Spleen (tissue), 7 donors: ENCODE data around the gene CCL18.
"Not testable (repeated sequence)": the region's sequence is repeated elsewhere in the genome, so short reads cannot be mapped to it uniquely, and the experiment has no call there.

Source experiments
- POLR2AphosphoS5 ChIP-seq, 3 donors: sonication (generic); formaldehyde crosslinking; IDR thresholded peaks; one replicate each; pipeline ENCODE4 v1.5.1; 2017; ENCODE audit warnings: antibody characterized with exemption in 3 of 3
- TF ChIP-seq, protein P1 (sequence below), 11 experiments: fragments of 200-600 bp in 7 of 11; fragments of 450-650 bp in 4 of 11; sonication (generic) in 4 of 11; IDR thresholded peaks in 8 of 11; conservative IDR thresholded peaks in 3 of 11; 1 replicate in 7 of 11; 2 replicates in 4 of 11; pipeline versions ENCODE4 v1.4.0 to v1.8.0; 2016 to 2021; ENCODE audit warnings: antibody characterized with exemption in 11 of 11, inconsistent platforms in 4 of 11, mild to moderate bottlenecking in 1 of 11
- donor health status: DM: no; HTN: no; CAD: no; lungs with moderate emphysema.
- donor health status: DM: no; HTN: no; CAD: no.
- donor health status: DM: no; HTN: no; CAD: no.

DNA sequence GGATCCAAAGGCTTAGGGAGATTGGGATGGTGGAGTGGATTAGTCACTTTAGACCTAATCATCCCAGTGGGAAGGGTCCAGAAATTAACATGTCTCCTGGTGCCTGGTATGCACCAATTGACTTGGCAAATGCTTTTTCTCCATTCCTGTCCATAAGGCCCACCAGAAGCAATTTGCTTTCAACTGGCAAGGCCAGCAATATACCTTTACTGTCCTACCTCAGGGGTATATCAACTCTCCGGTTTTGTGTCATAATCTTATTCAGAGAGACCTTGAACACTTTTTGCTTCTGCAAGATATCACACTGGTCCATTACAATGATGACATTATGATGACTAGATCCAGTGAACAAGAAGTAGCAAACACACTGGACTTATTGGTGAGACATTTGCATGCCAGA is 49.1 kb downstream of the CCL18 start:
- not testable (repeated sequence) for TF ChIP-seq POLR2AphosphoS5 (IDR thresholded peaks at IDR 0.05)
- TF ChIP-seq, protein P1, sequence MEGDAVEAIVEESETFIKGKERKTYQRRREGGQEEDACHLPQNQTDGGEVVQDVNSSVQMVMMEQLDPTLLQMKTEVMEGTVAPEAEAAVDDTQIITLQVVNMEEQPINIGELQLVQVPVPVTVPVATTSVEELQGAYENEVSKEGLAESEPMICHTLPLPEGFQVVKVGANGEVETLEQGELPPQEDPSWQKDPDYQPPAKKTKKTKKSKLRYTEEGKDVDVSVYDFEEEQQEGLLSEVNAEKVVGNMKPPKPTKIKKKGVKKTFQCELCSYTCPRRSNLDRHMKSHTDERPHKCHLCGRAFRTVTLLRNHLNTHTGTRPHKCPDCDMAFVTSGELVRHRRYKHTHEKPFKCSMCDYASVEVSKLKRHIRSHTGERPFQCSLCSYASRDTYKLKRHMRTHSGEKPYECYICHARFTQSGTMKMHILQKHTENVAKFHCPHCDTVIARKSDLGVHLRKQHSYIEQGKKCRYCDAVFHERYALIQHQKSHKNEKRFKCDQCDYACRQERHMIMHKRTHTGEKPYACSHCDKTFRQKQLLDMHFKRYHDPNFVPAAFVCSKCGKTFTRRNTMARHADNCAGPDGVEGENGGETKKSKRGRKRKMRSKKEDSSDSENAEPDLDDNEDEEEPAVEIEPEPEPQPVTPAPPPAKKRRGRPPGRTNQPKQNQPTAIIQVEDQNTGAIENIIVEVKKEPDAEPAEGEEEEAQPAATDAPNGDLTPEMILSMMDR (IDR thresholded peaks at IDR 0.05 in 8 of 11, conservative IDR thresholded peaks at IDR 0.05 in 3 of 11), result not testable (repeated sequence)
